SKM-1 (cell line): ENCODE measurements around the gene CARMIL1.
"Not testable (repeated sequence)": the region's sequence is repeated elsewhere in the genome, so short reads cannot be mapped to it uniquely, and the experiment has no call there.

Source experiments
- DNase-seq: peaks from one replicate; lab custom pipeline; 2025; ENCODE audit not compliant: unreplicated experiment; lab: John Stamatoyannopoulos, UW

Gene CARMIL1

GRCh38 chr6:25366903-25367545, 87.8 kb downstream of the CARMIL1 start:
- DNase-seq, result no peak

GRCh38 chr6:25369036-25369432, 89.9 kb downstream of the CARMIL1 start:
- no peak for DNase-seq

DNA sequence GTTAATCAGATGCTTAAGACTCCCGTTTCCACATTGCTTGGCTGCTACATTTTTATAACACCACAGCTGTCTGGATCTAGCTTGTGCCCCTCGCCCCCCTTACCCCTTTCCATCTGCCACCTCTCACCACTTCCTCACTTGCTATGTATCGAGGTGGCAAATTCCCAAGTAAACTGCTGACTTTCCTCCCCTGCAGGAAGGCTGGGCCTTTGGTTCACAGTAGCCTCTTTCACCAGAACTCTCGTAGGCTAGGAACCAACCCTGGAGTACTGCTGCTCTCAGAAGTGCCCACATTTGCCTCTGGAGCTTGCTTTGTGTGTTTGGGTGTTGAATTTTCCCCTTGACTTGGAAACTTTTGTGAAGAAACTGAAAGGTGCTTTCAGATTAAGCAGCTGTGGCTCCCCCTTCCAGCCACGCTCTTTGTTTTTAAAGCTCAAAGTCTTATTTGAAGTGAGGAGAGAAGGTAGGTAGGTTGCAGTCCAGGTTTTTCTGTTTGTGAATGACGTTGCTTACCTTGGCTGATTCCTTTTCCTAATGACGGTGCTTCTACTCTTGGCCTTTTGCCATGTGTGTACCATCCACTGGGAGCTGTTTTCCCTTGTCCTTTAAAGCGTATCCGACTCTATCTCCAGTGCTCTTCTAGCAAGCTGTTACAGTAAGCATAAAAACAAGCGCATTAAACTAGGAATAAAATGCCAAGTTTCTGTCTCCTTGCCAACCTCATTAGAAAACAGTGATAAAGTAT, 90.4 kb downstream of the CARMIL1 start:
- DNase-seq, result no peak

GRCh38 chr6:25370178-25371036, 91.2 kb downstream of the CARMIL1 start:
- no peak for DNase-seq

DNA sequence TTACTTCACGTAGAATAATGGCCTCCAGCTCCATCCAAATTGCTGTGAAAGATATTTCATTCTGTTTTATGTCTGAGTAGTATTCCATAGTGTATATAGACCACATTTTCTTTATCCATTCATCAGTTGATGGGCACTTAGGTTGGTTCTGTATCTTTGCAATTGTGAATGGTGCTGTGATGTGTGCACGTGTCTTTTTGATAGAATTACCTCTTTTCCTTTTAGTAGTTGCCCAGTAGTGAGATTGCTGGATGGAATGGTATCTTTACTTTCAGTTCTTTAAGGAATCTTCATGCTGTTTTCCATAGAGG, 91.8 kb downstream of the CARMIL1 start:
- DNase-seq, result no peak

GRCh38 chr6:25375125-25375524, 96.0 kb downstream of the CARMIL1 start:
- DNase-seq, result no peak

GRCh38 chr6:25377664-25378063, 98.5 kb downstream of the CARMIL1 start:
- no peak for DNase-seq

DNA sequence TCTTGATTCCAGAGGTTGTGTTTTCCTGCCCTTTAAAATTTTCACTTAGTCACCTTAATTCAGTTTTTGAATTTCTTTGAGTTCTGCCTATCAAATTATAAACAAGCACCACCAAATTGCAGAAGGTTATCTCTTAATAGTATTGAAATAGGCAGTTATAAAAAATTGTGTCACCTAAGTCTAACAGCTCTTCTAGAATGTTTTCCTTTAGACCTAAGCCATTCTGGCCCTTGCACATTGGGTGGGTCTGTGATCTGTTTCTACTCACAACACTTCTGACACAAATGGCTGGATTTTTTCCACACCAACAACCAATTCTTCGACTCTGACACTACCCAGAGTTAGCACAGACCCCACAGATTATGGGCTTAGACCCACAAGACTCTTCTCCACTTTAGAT, 101.9 kb downstream of the CARMIL1 start:
- DNase-seq, result no peak

- not testable (repeated sequence) for DNase-seq
Measured at GRCh38 chr6:25382476-25382875, 103.3 kb downstream of the CARMIL1 start.

DNA sequence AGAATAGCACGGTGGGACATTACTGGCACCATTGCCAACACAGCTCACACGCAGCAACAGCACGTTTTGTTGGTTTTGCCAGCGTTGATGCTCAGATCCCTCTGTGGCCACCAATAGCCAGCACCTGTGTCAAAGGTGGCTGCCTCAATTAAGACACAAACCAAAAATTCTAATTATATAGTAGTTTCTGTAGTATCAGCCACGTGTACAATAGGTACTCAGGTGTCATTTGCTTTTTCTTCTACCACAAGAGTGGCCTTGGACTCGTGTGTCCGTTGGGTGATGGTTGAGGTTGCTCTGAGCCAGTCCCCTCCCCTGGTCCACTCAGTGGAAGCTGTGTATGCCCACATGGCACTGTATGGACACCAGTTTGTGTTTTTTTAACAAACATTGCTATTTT, 105.1 kb downstream of the CARMIL1 start:
- no peak for DNase-seq

- DNase-seq, result no peak
Measured at GRCh38 chr6:25384967-25385366, 105.8 kb downstream of the CARMIL1 start.

GRCh38 chr6:25387483-25387882, 108.3 kb downstream of the CARMIL1 start:
- no peak for DNase-seq

GRCh38 chr6:25387911-25388310, 108.7 kb downstream of the CARMIL1 start:
- no peak for DNase-seq

DNA sequence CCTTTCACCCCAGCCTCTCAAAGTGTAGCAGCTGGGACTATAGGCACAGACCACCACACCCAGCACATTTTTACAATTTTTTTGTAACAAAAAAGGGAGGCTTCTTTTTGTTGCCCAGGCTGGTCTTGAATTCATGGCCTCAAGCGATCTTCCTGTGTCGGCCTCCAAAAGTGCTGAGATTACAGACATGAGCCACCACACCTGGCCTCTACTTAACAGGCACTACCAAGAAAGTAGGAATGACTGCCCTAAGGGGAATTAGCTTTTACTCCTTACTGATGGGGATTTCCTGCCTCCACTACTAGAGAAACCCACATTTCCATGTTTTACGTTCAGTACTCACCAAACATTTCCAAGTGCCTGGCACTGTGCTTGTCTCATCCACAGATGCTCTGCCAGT, 109.6 kb downstream of the CARMIL1 start:
- no peak for DNase-seq

- DNase-seq, result no peak
Measured at GRCh38 chr6:25389471-25389870, 110.3 kb downstream of the CARMIL1 start.

GRCh38 chr6:25392372-25392771, 113.2 kb downstream of the CARMIL1 start:
- DNase-seq, result no peak

DNA sequence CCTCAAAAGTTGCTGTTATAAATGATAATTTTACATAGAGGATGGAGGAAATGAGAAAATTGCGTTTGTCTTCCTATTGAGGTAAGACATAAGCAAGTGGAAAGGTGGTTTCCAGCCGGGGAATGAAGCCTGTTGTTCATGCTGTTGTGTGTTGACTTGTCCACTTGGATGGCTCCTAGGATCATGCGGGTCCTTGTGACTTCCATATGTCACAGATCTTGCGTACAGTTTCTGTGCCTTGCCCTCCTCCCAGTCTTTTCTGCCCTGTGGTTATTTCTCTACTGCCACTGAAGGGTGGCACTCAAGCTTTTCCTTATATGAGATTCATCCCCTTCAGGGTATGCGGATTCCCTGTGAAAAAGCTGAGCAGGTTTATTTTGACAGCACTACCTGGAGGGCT, 116.6 kb downstream of the CARMIL1 start:
- DNase-seq, result no peak

GRCh38 chr6:25397406-25397805, 118.2 kb downstream of the CARMIL1 start:
- DNase-seq, result no peak

DNA sequence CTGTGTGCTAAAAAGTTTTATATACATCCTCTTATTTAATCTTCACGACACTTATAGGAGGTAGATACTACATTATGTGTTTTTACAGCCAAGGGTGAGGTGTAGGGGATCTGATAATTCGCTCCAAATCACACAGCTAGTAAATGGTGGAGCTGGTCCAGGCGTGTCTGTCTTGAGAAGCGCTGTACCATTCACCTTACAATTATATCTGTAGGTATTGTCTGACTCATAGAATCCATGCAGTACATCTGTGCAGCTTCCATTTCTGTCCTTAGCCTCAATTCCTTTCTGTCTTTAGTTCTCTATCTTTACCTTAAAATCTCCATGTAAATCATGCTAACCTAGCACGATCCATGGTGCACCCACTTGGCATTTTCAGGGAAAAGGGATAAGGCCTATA, 120.7 kb downstream of the CARMIL1 start:
- DNase-seq, result no peak

GRCh38 chr6:25401711-25402110, 122.5 kb downstream of the CARMIL1 start:
- DNase-seq, result no peak

DNA sequence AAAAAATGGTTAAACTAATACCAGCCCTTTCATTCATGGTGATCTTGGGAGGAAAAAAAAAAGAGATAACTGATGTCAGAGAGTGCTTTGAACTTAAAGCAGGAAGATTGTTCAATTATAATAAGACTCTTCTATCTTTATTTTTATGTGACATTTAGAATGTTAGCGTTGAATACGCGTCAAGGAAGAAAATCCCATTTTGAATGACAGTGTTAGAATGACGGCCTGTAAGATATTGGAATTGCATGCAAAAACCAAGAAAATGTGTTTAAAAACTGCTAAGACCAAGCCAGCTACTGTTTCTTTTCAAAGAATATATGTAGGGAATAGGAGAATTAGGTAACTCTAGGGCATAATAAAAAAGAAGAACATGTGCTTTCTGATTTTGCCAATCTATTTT, 123.0 kb downstream of the CARMIL1 start:
- no peak for DNase-seq

DNA sequence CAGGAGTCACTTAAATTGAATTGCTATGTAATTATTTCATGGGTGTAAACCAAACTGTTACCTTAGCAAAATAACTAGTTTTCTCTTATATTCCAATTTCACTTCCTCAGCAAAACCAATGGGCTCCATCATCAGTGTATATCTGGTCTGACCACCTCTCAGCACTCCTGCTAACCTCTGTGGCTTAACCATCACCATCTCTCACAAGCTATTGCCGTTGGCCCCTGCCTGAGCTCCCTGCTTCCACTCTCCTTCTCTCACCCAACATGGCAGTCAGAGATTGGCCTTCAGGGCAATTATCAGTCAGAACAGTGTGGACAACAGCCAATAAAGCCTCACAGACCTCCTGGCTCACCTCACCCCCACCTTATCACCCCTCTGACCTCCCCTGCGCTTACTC, 124.0 kb downstream of the CARMIL1 start:
- DNase-seq, result no peak
